Activated CD4-positive, alpha-beta T cell treated with anti-CD3 and anti-CD28 coated beads, Interleukin-2, Interleukin-6, amounts not matched to agents 100 ng/mL and 50 ng/mL, durations not matched to agents 16 hours and 8 hours (primary cell): ENCODE measurements around the gene RRP1.

ENCODE experiments used
- DNase-seq: peaks from one replicate; pipeline ENCODE4 v3.0.0-alpha.2; 2020

Gene RRP1

DNA sequence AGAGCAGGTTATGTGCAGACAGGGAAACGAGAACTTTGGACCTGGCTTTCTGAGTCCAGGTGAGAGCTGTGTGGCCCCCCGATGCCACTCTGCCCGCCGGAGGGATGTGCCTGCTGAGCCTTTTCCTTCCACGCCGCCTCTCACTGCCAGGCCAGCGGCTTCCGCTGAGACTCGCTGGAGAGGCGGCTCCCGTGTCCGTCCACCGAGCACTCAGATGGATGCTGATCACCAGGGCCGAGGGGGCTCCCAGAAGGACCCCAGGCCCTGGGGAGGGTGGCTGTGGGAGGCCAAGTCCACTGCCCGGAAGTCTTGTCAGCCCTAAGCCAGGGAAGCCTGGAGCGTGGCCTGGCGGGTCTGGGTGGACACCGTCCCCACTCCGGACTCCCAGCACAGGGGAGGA lies 29.7 kb upstream of the RRP1 start:
- no peak for DNase-seq

DNA sequence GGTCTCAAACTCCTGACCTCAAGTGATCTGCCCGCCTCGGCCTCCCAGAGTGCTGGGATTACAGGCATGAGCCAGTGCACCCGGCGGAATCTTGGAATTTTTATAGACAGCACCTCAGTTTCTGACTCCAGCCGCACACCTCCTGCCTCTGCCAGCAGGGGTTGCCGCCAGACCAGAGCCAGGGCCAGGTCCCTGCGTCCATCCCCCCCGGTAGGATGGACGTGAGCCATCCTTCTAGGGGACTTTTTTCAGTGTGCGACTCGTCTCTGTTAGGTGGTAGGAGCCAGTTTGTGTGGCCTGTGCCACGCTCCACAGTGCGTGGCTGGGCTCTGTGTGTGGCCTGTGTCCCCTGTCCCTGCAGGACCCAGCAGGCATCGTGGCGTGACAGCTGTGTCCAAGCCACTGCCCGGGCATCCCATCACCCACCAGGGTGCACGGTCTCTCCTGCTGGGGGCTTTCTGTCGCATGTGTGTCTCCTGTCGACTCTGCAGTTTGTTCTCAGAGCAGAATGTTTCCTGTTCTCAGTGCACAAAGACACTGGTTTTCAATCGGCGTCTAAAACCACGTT lies 28.9 kb upstream of the RRP1 start:
- no peak for DNase-seq

DNA sequence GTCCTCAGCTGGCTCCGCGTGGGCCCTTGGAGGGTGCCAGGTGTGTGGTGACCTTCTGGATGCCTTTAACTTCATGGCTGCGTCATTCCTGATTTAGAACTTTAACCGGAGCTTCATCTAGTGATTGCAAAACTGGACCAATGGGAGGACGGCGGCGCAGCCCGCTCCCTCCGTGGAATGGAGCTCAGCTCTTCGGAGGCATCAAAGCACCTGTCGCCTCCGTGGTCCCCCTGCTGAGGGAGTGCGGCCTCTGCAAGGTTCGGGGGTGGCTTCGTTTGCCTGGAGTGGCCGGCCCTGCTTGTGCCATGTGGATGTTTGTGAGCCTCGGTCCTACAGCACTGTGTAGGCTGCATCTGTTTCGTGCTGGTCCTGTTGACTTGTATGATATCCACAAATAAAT lies 27.5 kb upstream of the RRP1 start:
- DNase-seq, result no peak

DNA sequence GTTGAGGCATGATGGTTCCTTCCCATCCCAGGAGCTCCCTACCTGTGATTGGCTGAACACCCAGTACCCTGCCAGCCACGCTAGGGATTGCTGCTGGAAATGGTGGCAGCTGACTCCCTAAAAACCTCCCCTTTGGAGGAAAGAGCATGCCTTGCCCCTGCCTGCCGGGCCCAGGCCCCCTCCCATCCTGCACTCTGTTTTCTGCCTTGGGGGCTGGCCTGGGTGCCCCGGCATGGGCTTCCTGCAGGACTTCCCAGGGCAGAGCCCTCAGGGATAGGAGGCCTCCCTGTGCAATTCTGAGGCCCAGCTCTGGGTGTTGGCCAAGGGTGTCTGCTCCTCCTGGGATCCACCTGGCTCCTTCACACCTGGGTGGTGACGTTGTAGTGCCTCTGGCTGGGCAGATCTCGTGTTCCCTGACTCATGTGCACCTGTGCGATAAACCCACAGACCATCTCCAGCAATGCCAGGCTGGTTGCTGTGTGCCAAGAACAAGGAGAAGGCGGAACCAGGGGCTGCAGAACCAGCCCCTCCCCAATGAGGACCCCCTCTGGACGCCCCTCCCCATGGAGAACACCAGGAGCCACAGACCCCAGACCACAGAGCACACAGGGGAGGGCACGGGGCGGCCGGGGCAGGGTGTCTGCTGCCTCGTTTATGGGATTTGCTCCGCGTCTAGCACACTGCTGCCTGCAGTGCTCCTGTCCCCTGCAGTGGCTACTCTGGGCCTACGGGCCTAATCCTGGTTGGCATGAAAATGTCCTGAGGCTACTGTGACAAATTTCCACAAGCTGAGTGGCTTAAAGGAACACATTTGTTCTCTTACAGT lies 26.9 kb upstream of the RRP1 start:
- DNase-seq, result no peak

DNA sequence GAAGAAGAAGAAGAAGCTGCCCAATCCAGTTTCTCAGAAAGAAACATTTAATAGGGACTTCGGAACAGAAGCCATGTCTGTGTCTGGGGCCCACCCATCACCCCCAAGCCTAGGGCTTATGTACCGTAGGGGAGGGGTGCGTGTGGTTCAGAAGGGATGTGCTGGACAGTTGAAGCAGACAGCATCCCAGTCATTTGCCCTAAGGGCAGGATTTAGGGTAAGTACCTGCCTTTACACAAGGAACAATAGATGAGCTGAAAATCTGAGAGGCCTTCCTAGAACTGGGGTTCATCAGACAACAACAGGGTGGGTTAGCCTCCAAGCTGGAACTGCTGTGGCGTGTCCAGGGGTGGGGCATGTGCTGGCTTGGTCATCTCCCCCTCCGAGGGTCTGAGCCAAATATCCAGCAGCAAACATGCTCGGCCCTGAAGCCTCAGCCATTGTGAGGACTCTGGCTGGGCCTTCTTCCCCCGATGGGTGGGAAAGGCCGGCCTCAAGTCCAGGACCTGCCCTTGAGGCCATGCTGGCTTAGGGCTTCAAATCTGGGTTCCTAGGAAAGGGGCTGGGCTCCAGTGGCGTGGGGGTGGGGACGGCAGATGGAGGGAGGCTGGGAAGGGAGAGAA lies 25.4 kb upstream of the RRP1 start:
- DNase-seq, result no peak

DNA sequence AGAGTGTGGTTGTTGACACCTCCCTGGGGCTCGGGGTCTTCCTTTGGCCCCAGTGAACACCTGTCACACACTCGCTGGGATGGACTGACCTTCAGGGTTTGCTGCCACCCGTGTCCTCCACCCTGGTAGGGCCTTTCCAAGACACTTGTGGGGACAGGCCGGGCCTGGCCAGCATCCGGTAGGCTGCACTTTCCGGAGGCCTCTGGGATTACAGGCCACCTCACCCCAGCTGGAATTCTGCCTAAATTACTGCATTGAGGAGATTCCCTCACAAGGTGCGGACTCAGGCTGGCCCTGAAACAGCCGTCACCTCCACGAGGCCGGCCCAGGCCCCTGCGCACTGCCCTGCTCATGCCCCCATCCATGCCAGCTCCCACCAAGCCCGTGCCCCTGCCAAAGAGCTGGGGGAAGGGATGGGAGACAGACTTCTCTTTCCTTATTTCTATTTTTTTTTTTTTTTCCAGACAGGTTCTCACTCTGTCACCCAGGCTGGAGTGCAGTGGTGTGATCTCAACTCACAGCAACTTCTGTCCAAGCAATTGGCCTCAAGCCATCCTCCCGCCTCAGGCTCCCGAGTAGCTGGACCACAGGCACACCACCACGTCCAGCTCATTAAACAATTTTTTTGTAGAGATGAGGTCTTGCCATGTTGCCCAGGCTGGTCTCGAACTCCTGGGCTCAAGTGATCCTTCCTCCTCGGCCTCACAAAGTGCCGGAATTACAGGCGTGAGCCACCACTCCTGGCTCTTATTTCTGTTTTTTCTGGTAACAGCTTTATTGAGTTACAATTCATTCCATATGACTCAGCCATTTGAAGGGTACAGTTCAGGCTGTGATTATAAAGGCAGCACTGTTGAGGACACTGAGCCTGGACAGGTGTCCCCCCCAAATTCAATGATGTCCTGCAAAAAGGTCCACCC lies 24.5 kb upstream of the RRP1 start:
- DNase-seq, result no peak

DNA sequence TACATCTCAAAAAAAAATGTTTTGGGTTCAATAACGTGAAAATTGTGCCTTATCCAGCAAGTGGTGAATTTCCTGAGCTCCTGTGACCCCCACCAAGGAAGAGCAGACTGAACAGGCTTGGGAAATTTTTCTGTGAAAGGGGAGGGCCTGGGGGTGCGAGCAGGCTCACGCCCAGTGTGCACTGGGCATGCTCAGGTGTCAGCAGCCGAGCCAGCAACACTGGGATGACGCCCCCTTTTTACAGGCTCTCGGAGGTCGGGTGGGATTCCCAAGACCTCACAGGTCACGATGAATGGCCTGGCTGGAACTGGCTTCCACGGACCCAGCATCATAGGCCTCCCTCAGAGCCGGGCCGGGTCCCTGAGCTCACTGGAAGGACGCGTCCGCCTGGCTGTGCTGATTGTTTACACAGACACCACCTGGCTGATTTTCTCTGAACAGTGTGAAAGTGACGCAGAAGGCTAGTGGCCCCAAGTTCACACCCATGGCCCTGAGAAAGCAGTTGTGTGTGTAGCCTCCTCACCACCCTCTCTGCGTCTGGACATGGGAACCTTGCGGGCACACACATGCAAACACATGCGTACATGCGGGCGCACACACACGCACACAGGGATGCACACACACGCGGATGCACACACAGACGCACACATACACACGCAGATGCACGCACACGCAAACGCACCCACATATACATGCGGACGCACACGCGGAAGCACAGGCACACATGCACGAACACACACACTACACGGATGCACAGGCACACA lies 22.5 kb upstream of the RRP1 start:
- no peak for DNase-seq

DNA sequence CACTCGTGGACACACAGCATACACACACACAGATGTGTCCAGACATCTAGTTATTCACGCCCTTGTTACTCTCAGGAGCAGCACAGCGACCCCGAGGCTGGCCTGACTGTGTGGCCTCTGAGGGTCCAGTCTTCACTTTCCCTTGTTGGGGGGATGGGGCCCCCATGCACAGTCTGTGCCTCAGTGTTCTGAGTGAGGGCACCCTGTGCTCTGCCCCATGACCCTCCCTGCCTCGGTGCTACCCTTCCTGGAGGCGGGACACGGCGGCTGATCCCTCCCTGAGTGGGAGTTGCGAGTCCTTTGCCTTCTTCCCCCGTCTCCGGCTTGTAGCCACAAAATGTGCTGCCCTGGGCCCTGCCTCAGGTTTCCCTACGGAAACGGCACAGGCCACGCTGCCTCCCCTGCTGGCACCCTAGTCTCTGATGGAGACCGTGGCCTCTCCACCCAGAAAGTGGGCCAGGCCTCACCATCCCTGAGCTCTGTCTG lies 21.8 kb upstream of the RRP1 start:
- DNase-seq, result no peak

DNA sequence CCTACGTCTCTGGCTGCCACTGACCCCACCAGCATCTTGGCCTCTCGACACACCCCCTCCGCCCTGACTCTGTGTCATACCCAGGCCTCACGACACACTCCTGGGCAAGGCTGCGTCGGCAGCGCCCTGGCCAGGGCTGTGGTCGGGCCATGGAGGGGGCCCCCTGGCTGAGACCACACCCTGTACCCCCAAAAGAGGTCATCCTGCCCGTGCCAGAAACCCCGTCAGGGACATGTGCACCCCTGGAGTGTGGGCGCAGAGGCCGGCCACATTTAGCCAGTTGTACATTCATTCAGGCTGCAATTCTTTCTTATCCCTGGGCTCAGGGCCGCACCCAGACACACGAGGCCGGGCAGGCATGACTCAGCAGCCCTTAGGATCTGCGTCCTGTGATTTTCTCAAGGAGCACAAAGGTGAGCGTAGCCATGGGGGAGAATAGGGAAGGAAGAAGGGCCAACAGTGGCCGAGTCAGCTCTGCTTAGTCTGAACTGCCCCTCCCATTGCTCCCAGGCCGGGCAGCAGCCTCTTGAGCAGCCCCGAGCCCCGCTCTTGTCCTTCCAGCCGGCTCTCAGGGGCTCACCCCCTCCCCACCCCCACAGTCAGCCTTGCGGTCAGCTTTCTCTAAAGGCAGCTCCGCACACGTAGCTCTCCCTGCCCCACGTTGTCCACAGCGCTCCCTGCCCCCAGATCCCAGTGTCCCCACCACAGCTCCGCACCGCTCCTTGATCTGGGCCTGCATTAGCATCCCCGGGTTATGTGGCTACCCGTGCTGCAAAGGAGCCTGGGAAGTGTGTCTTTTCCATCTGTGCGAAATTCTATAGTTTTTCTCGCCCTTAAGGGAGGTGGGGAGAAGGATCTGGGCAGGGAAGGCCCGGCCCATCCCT lies 21.2 kb upstream of the RRP1 start:
- no peak for DNase-seq

DNA sequence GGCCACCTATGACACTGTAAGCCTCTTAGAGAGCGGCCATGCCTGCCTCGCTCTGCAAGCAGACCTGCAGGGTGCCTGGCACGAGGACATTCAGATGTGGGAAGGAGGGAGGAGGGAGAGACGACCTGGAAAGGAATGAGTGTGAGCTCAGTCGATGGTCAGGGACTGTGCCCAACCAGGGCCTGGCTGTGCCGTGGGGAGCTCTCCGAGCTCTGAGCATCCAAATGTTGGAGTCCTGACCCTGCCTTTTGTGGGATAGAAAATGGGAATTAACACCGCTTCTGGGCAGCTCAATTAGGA lies 20.6 kb upstream of the RRP1 start:
- DNase-seq, result no peak

DNA sequence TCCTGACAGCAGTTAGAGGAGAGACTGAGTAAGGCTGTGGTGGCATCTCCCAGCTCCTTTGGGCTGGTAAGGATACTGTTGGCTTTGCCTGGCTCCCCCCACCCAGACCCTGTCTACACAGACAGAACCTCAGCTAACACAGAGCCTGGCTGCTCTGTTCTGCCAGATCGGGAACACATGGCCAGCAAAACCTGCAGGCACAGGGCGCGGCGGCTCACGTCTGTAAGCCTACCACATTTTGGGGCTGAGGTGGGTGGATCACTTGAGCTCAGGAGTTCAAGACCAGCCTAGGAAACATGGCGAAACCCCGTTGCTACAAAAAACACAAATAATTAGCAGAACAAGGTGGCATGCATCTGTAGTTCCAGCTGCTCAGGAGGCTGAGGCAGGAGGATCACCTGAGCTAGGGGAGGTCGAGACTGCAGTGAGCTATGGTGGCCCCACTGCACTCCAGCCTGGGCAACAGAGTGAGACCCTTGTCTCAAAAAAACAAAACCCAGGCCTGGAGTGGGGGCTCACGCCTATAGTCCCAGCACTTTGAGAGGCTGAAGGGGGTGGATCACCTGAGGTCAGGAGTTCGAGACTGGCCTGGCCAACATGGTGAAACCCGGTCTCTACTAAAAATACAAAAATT lies 19.9 kb upstream of the RRP1 start:
- no peak for DNase-seq

DNA sequence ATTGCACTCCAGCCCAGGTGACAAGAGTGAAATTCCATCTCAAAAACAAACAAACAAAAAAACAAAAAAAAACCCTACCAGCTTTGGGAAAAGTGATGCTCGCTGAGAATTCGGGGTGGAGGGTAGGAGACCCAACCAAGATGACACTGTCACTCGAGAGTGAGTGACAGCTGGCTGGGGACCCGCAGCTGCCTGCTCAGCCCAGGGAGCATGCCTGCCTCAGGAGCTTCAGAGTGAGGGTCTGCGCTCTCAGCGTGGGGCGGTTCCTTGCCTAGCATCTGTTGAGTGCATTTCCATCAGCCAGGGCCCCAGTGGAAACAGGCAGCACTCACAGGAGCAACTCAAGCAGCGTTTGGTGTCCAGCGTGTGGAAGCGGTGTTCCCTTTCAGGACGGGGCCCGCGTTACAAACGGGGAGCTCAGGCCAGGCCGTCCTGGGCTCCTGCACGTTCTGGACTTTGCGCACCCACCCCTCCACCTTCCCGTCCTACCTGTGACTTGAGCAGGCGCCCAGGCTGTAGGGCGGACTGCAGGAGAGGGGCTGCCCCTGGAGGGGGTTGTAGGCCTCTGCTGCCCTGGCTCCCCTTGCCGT lies 19.2 kb upstream of the RRP1 start:
- DNase-seq, result no peak

DNA sequence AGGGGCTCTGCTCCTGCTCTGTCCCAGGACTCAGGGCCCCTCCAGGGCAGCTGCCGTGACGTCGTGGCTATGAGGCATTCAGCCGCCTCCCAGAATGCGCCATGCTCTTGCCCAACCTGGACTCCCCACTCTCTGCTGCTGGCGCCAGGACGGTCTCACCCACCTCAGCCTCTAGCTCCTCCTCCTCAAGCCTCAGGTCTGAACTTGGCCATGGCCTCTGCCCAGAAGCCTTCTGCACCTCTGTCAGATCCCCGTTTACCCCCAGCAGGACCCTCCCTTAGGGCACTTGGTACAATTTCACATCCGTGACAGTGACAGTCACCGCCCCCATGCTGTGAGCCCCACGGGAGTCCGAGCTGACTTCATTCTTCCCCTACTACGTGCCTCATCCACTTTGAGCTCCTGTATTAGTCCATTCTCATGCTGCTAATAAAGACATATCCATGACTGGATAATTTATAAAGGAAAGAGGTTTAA lies 18.1 kb upstream of the RRP1 start:
- no peak for DNase-seq

DNA sequence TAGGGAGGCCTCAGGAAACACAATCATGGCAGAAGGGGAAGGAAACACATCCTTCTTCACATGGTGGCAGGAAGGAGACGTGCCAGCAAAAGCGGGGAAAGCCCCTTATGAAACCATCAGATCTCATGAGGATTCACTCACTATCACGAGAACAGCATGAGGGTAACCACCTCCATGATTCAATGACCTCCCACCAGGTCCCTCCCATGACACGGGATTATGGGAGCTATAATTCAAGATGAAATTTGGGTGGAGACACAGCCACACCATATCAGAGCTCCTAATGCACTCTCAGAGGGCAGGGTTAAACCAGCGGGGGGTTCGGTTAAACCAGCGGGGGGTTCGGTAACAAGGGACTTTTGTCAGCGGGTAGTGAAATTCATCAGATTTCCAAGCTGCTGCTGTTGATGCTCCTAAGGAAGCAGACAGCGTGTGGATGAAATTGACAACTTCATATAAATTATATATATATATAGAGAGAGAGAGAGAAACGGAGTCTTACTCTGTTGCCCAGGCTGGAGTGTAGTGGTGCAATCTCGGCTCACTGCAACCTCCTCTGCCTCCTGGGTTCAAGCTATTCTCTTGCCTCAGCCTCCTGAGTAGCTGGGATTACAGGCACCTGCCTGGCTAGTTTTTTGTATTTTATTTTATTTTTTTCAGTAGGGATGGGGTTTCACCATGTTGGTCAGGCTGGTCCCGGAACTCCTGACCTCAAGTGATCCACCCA lies 17.5 kb upstream of the RRP1 start:
- no peak for DNase-seq

DNA sequence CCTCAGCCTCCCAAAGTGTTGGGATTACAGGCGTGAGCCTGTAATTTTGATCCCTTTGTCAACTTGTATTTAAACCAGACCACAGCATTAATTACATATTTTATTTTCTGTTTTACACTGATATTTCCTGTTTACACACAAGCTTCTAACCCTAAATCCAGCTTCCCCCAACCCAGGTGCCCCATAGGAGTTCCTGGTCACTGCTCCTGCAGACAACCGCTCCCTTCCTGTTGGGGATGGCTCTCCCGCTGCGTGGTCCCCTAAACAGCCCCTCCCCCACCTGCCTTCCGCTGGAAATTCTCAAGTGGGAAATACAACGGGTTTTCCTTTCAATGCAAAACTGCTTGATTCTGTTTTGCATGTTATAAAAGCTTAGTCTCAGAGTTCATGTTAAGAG lies 17.0 kb upstream of the RRP1 start:
- no peak for DNase-seq

DNA sequence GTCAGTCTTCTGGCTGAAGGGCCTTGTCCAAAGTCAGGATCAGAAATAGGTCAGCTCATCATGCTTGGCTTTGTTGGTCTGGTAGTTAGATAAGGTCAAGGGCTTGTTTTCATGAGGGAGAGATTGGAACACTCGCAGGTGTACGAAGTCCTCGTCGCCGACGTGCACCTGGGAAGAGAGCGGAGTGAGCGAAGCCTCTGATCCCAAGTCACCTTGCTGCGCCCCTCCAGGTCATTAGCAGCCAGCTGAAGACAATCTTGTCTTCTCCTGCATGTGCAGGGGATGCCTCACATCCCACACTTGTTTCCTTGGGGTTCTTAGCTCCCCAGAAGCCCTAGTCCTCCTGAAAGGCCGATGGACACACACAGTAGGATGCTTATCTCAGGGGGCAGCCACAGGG lies 15.2 kb upstream of the RRP1 start:
- DNase-seq, result no peak

DNA sequence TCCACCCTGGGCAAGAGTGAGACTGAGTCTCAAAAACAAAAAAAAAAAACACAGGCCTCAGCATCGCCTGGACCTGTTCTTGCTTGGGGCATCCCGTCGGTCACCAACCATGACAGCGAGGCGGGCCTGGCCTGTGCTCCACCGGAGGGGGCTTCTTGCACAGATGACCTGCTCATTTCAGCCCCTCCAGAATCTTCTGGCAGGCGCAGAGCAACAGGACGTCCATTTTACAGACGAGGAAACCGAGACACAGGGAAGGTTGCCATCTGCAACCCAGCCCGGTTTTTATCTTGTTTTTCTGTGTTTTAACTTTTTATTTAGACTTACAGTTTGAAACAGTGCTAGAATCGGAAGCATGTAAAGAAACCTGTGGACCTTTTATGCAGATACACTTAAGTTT lies 14.2 kb upstream of the RRP1 start:
- DNase-seq, result no peak

DNA sequence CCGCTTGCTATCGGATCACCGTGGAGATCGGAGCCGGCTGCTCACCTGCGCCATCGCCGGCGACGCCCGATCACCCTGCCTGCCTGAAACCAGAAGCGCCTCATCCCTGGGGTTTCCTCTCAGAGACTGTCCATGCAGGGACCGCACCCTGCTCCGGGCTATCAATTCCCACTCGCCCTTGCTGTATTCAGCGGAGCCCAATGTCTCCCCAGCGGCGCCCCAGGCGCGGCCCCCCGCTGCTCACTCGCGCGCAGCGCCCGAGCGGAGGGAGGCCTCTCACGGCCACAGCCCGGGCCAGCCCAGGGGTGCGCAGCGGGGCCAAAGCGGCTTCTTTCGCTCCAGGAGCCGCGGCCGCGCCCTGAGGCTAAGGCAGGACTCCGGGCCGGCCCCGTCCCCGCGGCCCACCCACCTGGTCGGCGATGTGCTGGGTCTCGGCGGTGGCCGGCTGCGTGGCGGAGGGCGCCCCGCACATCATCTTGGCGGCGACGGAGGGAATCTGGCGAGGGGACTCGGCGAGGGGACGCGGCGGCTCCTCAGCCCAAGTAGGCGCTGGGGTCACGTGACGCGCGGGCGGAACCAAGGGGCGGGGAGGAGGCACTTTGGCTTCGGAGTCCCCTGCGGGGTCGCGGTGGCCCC lies 13.5 kb upstream of the RRP1 start, which contains the start of gene CSTB:
CSTB (minus strand) TSS at position 514 of the 636 bp plus-strand sequence; CDS start at position 475, 39 bp downstream.
- peak; percentile 89 for DNase-seq

DNA sequence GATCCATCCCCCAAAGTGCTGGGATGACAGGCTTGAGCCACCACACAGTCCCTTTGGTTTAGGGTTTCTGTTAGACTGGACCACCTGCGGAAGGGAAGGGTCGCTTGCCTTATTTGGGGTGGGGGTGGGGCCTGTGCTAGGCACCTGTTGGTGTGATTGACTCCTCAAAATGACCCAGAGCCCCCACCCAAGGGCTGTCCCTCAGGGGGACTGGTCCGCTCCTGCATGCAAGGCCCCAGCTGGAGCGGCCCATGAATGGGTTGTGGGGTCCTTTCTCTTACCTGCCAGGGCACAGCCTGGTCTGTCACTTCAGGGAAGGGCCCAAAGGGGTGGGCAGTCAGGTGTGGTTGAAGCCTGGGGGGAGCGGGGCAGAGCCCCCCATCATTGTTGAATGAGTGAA lies 11.4 kb upstream of the RRP1 start:
- no peak for DNase-seq
